B cell (primary cell): ENCODE data around the gene SPON2. TPM values are rescaled to one million over a fixed set of nuclear protein-coding genes. Genes with fewer than 3 reads are reported as not detected.

Experiments used
- ATAC-seq: fragments of 200-7000 bp; cut with Tn5 transposase; one replicate; pipeline ENCODE4 v1.10.0; 2021; ENCODE audit warnings: low read depth, mild to moderate bottlenecking, moderate number of reproducible peaks, moderate library complexity
- CTCF ChIA-PET: fragments of 350-600 bp; sonication (Branson Sonifier 250); formaldehyde crosslinking; loops from one replicate; lab custom pipeline; 2021; ENCODE audit warnings: antibody characterized with exemption, inconsistent platforms; lab: Charles Lee
- POLR2A ChIA-PET: fragments of 350-600 bp; sonication (Branson Sonifier 250); formaldehyde crosslinking; loops from one replicate; lab custom pipeline; 2021; ENCODE audit warnings: antibody characterized with exemption; lab: Charles Lee
- DNase-seq: peaks from one replicate; pipeline ENCODE4 v3.0.0; 2013
- H2AFZ ChIP-seq: 2 replicates; pipeline ENCODE4 v1.6.1; 2012; ENCODE audit warnings: mild to moderate bottlenecking, low read depth, low read length; ENCODE audit not compliant: insufficient read depth, poor library complexity, severe bottlenecking
- H3K27ac ChIP-seq, 2 donors: 1 replicate in 1 of 2; 2 replicates in 1 of 2; pipeline ENCODE4 v1.5.1; 2012 to 2013; ENCODE audit warnings: low read length in 2 of 2, mild to moderate bottlenecking in 2 of 2, moderate library complexity in 1 of 2
- H3K27me3 ChIP-seq, 4 experiments: fragments of 200-600 bp in 1 of 4; sonication (generic) in 1 of 4; replicated peaks in 1 of 4; 1 replicate in 2 of 4; 2 replicates in 2 of 4; pipeline versions ENCODE4 v1.6.1 to v1.7.0; 2013 to 2016; ENCODE audit warnings: low read length in 3 of 4, mild to moderate bottlenecking in 2 of 4, mixed read lengths in 1 of 4, moderate library complexity in 1 of 4; ENCODE audit not compliant: insufficient read depth in 4 of 4, control insufficient read depth in 3 of 4; ENCODE audit errors: control extremely low read depth in 1 of 4
- H3K36me3 ChIP-seq, 2 experiments: replicated peaks in 1 of 2; 1 replicate in 1 of 2; 2 replicates in 1 of 2; pipeline versions ENCODE4 v1.6.1 to v1.7.1; 2013; ENCODE audit warnings: low read length in 1 of 2; ENCODE audit not compliant: insufficient read depth in 2 of 2, control insufficient read depth in 1 of 2; ENCODE audit errors: control extremely low read depth in 1 of 2, extremely low read depth in 1 of 2
- H3K4me1 ChIP-seq, 2 donors: fragments of 200-600 bp in 1 of 2; sonication (generic) in 1 of 2; 1 replicate in 1 of 2; 2 replicates in 1 of 2; pipeline versions ENCODE4 v1.5.1 to v1.6.1; 2013 to 2017; ENCODE audit warnings: low read length in 2 of 2; ENCODE audit not compliant: control insufficient read depth in 2 of 2, insufficient read depth in 2 of 2
- H3K4me2 ChIP-seq: replicated peaks from 2 replicates; pipeline ENCODE3; 2012; ENCODE audit warnings: mild to moderate bottlenecking, low read depth, low read length; ENCODE audit not compliant: poor library complexity, severe bottlenecking
- H3K4me3 ChIP-seq, 5 experiments: fragments of 200-600 bp in 1 of 5; sonication (generic) in 1 of 5; 1 replicate in 3 of 5; 2 replicates in 2 of 5; pipeline versions ENCODE4 v1.5.1 to v1.7.0; 2011 to 2016; ENCODE audit warnings: low read length in 4 of 5, mild to moderate bottlenecking in 4 of 5, low read depth in 2 of 5, control low read depth in 1 of 5, moderate library complexity in 1 of 5; ENCODE audit not compliant: insufficient read depth in 1 of 5; ENCODE audit errors: control extremely low read depth in 1 of 5, extremely low read depth in 1 of 5
- H3K79me2 ChIP-seq: fragments of 200-600 bp; sonication (generic); one replicate; pipeline ENCODE4 v1.6.0; 2016; ENCODE audit warnings: low read length; ENCODE audit not compliant: control insufficient read depth, insufficient read depth
- H3K9ac ChIP-seq: fragments of 200-600 bp; sonication (generic); 2 replicates; pipeline ENCODE4 v1.6.1; 2017; ENCODE audit warnings: mild to moderate bottlenecking, low read length, moderate library complexity
- H3K9me3 ChIP-seq, 3 donors: one replicate each; pipeline versions ENCODE4 v1.6.1 to v1.7.1; 2013; ENCODE audit warnings: low read length in 2 of 3; ENCODE audit not compliant: control insufficient read depth in 2 of 3, insufficient read depth in 1 of 3; ENCODE audit errors: control extremely low read depth in 1 of 3
- H4K20me1 ChIP-seq: 2 replicates; pipeline ENCODE4 v1.6.0; 2012; ENCODE audit warnings: mild to moderate bottlenecking, low read length; ENCODE audit not compliant: insufficient read depth, control insufficient read depth, poor library complexity, severe bottlenecking
- H3K27ac Mint-ChIP-seq: one replicate; pipeline ENCODE4 v1.8.0; 2021; ENCODE audit warnings: mixed read lengths
- H3K27me3 Mint-ChIP-seq: one replicate; pipeline ENCODE4 v1.8.0; 2021; ENCODE audit warnings: mixed read lengths
- H3K4me1 Mint-ChIP-seq: one replicate; pipeline ENCODE4 v1.8.0; 2021; ENCODE audit warnings: mixed read lengths
- H3K4me3 Mint-ChIP-seq: one replicate; pipeline ENCODE4 v1.8.0; 2021; ENCODE audit warnings: mixed read lengths
- H3K9me3 Mint-ChIP-seq: one replicate; pipeline ENCODE4 v1.8.0; 2022; ENCODE audit warnings: mixed read lengths; ENCODE audit not compliant: insufficient read depth
- EZH2 ChIP-seq: IDR thresholded peaks from 2 replicates; pipeline ENCODE4 v1.6.1; 2012; ENCODE audit warnings: borderline replicate concordance, low read depth, mild to moderate bottlenecking, moderate library complexity, low read length; ENCODE audit not compliant: insufficient read depth, poor library complexity, severe bottlenecking
- WGBS: methylation state at CpG from one replicate; pipeline ENCODE4 v1.1.5; 2013; ENCODE audit warnings: missing lambda C conversion rate; ENCODE audit not compliant: insufficient coverage; 5-methylcytosine and 5-hydroxymethylcytosine counted together
- intact Hi-C: fragments of 100-400 bp; cut with micrococcal nuclease; formaldehyde crosslinking; loops from one replicate; pipeline ENCODE4 v1.10.0; 2022
- polyA plus RNA-seq: library from polyadenylated mRNA; depleted of rRNA; stranded (reverse); fragments of >200 nt; gene quantifications from 2 replicates; pipeline ENCODE4 v1.2.3, GENCODE V29; 2012
- total RNA-seq, 2 donors: library from RNA; stranded (reverse); fragments of 120-200 nt in 1 of 2; gene quantifications; 1 replicate in 1 of 2; 2 replicates in 1 of 2; pipeline versions ENCODE4 v1.2.3 to v1.2.4, GENCODE V29; 2013 to 2022
- TF ChIP-seq, protein P1 (sequence below): fragments of 200-600 bp; IDR thresholded peaks from one replicate; pipeline ENCODE4 v1.8.0; 2022; ENCODE audit warnings: antibody characterized with exemption, mild to moderate bottlenecking

SPON2 gene
- total and polyA plus RNA-seq, 2 donors (not counting 1 experiment from before 2014, with no cell fraction given): 3.8 to 5.1 TPM

DNA sequence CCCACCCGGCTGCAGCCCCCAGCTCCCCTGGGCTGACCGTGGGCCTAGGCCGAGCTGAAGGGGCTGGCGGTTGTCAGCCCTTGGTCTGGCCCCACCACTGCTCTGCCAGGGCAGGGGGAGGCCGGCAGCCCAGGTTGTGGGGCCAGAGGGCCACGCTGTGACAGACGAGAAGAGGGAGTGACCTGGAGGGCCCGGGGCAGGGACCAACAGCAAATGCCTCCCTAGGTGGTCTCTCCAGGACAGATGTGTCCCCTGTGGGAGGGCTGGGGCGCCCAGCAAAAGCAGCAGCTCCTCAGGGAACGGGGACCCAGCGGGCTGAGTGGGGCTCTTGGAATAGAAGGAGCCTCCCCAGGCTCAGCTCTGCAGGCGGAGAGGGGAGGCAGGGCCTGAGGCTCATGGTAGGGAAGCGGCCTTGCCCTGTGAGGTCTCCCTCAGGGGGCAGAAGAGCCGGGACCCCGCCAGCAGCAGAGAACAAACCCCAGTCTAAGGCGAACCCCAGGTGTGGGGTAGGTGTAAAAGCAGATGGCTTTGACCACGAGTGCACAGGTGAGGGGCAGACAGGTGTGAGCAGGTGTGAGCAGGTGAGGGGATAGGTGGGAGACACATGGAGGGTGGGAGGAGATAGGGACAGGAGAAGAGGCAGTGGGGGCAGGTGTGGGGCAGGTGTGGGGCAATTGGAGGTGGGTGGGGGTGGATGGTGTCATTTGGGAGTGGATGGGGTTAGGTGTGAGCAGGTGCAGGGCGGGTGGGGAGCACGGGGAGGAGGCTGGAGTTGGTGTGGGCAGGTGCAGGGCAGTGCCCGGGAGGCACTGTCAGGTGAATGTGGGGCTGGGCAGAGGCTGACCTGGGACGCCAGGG lies 34.1 kb upstream of the SPON2 start:
- POLR2A ChIA-PET: interaction anchor here (0.6 kb wide), 1 partner anchor 1482 kb away, joined by 3 read pairs; no protein-coding TSS in a partner anchor

More for the DNA sequence above, 34.1 kb upstream of the SPON2 start:
- Mint-ChIP-seq H3K9me3 (no peaks in the 10 kb centered on the region), H3K4me3 (no peak overlapping the region), H3K4me1 (peaks cover 31% of the 10 kb centered on the region), H3K27ac (no peak overlapping the region), H3K27me3 (no peaks in the 10 kb centered on the region)
- Histone ChIP-seq H3K4me2 (no peak overlapping the region), H3K36me3 (peaks cover 0 to 11% of the 10 kb centered on the region in 2 experiments), H3K79me2 (no peaks in the 10 kb centered on the region), H2AFZ (no peak overlapping the region), H3K27me3 (peaks cover 0 to 4% (median 0%) of the 10 kb centered on the region in 4 experiments), H3K9me3 (peaks cover 0 to 14% (median 3%) of the 10 kb centered on the region in 3 donors), H3K4me1 (peaks cover 18 to 35% of the 10 kb centered on the region in 2 donors), H3K9ac (no peak overlapping the region), H4K20me1 (peaks cover 10% of the 10 kb centered on the region), H3K4me3 (no peak overlapping the region), H3K27ac (no peak overlapping the region)
- intact Hi-C loops: no loop called here
- 97% methylated on average over 19 of the region's 21 CpGs for WGBS
- no peak for TF ChIP-seq EZH2
- TF ChIP-seq, protein P1, sequence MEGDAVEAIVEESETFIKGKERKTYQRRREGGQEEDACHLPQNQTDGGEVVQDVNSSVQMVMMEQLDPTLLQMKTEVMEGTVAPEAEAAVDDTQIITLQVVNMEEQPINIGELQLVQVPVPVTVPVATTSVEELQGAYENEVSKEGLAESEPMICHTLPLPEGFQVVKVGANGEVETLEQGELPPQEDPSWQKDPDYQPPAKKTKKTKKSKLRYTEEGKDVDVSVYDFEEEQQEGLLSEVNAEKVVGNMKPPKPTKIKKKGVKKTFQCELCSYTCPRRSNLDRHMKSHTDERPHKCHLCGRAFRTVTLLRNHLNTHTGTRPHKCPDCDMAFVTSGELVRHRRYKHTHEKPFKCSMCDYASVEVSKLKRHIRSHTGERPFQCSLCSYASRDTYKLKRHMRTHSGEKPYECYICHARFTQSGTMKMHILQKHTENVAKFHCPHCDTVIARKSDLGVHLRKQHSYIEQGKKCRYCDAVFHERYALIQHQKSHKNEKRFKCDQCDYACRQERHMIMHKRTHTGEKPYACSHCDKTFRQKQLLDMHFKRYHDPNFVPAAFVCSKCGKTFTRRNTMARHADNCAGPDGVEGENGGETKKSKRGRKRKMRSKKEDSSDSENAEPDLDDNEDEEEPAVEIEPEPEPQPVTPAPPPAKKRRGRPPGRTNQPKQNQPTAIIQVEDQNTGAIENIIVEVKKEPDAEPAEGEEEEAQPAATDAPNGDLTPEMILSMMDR: no peak
- ATAC-seq: no peak
- no peak for DNase-seq
- CTCF ChIA-PET: no interaction called here
